Measurements from ENCODE around the gene FAM162A. TPM values are rescaled to one million over a fixed set of nuclear protein-coding genes. Genes with fewer than 3 reads are reported as not detected.
A peak's percentile ranks its signal among the peaks of the same experiment; 100 is the strongest.

The FAM162A gene, protein sequence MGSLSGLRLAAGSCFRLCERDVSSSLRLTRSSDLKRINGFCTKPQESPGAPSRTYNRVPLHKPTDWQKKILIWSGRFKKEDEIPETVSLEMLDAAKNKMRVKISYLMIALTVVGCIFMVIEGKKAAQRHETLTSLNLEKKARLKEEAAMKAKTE
- 32.7 and 46.6 TPM in 2 replicates for total RNA-seq (2014; rRNA removed; shearing (Covaris generic))
- 19.8 and 23.2 TPM in 2 replicates for polyA plus RNA-seq (2014; cell fraction: nucleus; rRNA removed)

GRCh38 chr3:122383771-122384697 lies at the start of gene FAM162A:
TSS of gene FAM162A (plus strand) at chr3:122384182. CDS start at chr3:122384266, 84 bp downstream.
- peak; percentile 86 for DNase-seq (ENCODE audit: extremely low read depth, low read depth)

DNA sequence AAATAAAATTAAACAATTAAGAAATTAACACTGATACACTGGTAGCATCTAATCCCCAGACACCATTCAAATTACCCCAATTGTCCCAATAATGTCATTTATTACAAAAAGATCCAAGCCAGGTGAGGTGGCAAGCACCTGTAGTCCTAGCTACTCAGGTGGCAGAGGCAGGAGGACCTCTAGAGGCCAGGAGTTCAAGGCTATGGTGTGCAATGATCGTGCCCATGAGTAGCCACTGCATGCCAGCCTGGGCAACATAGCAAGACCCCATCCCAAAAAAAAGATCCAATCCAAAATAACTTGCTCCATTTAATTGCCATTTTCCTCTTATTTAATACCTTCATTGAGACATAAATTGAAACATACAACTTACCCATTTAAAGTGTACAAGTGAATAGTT lies 41.2 kb upstream of the FAM162A start:
- DNase-seq (ENCODE audit: extremely low read depth, low read depth), result no peak

DNA sequence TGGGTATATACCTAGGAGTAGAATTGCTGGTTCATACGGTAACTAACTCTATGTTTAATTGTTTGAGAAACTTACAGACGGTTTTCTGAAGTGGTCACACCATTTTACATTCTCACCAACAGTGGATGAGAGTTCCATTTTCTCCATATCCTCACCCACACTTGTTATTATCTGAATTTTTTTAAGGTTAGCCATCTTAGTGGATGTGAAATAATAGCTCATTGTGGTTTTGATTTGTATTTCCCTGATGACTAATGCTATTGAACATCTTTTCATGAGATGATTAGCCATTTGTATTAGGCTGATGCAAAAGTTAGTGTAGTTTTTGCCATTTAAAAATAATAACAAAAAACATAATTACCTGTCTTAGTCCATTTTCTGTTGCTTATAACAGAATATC lies 40.3 kb upstream of the FAM162A start:
- DNase-seq (ENCODE audit: extremely low read depth, low read depth), result no peak

DNA sequence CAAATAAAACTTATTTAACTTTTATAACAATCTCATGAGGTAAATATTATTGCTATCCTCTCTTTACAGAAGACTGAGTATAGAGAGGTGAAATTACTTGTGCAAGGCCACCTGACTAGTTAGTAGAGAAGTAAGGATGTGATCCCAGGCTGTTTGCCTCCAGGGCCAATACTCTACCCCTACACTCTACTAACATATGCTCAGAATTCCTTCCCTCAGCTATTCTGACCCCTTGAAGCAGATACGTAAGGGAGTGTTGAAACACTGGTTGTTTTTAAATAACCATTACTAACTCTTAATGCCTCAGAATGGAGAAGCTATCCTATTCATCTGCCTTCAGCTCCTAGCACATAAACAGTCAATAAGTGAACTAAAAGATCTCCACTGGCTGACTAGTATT lies 34.8 kb upstream of the FAM162A start:
- DNase-seq (ENCODE audit: extremely low read depth, low read depth), result no peak

- no peak for DNase-seq (ENCODE audit: extremely low read depth, low read depth)
Observed at GRCh38 chr3:122350814-122351418, 33.1 kb upstream of the FAM162A start.

DNA sequence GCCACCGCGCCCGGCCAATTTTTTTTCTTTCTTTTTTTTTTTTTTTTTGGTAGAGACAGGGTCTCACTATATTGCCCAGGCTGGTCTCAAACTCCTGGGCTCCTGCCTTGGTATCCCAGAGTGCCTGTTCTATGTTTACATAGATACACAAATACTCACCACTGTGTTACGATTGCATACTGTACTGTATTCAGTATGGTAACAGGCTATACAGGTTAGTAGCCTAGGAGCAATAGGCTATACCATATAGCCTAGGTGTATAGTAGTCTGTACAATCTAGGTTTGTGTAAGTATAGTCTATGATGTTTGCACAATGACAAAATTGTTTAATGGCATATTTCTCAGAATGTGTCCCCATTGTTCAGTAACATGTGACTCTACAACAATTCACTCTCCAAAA lies 32.4 kb upstream of the FAM162A start:
- DNase-seq (ENCODE audit: extremely low read depth, low read depth), result no peak

DNA sequence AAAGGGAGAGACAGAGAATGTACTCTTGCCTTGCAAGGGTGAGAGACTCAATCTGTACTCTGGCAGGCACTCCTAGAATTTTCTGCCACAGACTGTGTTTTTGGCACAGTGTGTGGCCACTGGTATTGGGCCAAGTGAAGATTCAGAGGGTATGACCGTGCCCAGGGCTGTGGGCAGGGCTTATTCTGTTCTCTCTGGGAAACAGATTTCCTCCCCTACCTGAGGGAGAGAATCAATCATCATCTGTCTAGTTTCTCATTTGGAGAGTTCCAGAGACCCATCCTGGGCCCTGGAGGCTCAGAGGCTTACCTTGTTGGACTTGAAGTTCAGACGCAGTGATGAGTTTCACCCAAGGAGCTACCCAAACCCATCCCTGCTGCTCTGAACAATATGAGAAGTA lies 30.8 kb upstream of the FAM162A start:
- no peak for DNase-seq (ENCODE audit: extremely low read depth, low read depth)

- no peak for DNase-seq (ENCODE audit: extremely low read depth, low read depth)
Observed at GRCh38 chr3:122353893-122354401, 30.0 kb upstream of the FAM162A start.

DNA sequence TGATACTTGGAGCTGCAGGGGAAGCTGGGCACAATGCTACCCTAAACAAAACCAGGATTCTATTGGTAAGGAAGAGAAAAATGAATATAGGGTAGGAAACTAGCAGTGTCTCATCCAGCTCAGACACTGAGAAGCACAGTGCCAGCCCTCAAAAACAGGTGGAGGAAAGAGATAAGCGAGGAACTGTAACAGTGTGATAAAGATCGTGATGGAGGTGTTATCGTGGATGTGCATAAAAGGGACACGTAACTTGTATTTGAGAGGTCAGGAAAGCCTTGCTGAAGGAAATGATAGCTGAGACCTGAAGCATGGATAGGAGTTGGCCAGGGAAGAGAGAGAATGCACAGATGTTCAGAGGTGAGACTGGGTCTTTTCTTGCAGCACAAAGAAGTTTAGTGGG lies 28.4 kb upstream of the FAM162A start:
- DNase-seq (ENCODE audit: extremely low read depth, low read depth), result no peak

- peak; percentile 23 for DNase-seq (ENCODE audit: extremely low read depth, low read depth)
Observed at GRCh38 chr3:122356402-122356801, 27.6 kb upstream of the FAM162A start.

GRCh38 chr3:122357828-122358702 lies 25.9 kb upstream of the FAM162A start:
- DNase-seq (ENCODE audit: extremely low read depth, low read depth), result no peak

DNA sequence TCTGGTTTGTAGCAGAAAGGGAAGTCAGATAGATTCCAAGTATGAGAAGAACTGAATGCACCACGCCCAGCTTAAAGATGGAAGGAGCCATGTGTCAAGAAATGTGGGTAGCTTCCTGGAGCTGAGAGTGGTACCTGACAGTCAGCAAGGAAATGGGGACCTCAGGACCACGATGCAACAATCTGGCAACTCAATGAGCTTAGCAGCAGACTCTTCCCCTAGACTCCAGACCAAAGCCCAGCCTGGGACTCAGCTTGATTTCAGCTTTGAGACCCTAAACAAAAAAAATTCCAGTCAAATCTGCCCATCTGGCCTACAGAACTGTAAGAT lies 25.3 kb upstream of the FAM162A start:
- DNase-seq (ENCODE audit: extremely low read depth, low read depth), result no peak

DNA sequence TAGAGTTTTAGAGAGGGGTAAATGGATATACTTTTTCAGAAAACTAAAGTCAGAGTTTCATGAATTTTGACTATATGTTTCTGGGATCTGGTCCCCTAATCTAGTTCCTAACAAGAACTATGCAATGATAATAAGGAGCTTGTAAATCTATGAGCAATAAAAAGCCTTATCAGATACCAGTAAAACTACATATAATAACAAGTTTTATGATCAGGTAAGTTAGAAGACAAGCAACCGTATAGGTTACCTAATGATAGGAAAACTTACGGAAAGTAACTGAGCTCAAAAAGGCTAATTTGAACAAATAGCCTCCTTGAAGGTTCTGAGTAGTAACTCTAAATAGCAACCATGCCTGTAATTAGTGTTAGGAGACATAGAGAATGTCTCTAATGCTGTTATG lies 22.0 kb upstream of the FAM162A start:
- DNase-seq (ENCODE audit: extremely low read depth, low read depth), result no peak

GRCh38 chr3:122364490-122364889 lies 19.5 kb upstream of the FAM162A start:
- DNase-seq (ENCODE audit: extremely low read depth, low read depth), result no peak

DNA sequence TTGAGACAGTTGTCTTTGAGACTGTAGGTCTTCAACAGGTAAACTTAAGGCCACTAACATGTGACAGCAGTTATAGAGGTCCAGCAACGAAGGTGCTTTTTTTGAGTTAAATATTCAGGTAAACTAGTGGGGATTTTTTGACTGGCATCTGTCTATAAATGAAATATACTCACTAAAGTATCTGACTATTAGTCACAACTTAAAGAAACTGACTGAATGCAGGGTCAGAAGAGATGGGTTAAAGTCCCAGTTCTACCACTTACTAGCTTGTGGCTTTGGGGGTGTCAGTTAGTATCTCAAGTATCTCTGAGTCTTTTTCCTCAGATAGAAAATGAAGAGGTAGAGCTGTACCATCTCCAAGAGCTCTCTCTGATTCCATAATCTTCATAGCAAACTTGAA lies 18.9 kb upstream of the FAM162A start:
- no peak for DNase-seq (ENCODE audit: extremely low read depth, low read depth)

- peak; percentile 21 for DNase-seq (ENCODE audit: extremely low read depth, low read depth)
Observed at GRCh38 chr3:122365582-122366378, 18.2 kb upstream of the FAM162A start.

DNA sequence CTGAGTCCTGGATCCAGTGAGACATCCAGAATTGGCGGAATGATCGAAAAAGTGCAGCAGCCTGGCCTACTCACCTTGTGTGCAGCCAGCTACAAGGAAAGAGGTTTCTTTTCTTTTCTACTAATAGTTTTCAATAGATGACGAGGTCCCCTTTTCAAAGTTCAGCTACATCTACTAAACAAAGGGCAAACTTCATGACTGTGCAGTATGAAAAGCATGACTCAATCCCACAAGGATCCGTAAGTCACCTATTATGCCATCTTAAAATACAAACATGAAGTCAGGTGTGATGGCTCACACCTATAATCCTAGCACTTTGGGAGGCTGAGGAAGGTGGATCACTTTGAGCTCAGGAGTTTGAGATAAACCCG lies 17.6 kb upstream of the FAM162A start:
- no peak for DNase-seq (ENCODE audit: extremely low read depth, low read depth)

DNA sequence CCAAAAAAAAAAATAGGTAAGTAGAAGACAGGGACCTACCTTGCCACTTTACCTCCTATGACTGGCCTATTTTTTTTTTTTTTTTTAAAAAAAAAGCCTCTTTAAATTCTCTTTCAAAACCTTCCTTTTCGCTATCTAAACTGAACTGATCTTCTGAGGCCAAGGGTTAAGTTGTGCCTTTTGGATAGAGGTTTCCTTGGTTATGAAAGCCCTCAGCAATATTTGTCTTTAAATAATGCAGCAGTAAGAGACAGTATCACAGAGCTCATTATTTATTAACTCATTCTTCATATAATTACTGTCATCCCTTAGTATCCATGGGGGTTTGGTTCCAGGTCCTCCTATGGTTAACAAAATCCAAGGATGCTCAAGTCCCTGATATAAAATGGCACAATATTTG lies 9.9 kb upstream of the FAM162A start:
- no peak for DNase-seq (ENCODE audit: extremely low read depth, low read depth)

DNA sequence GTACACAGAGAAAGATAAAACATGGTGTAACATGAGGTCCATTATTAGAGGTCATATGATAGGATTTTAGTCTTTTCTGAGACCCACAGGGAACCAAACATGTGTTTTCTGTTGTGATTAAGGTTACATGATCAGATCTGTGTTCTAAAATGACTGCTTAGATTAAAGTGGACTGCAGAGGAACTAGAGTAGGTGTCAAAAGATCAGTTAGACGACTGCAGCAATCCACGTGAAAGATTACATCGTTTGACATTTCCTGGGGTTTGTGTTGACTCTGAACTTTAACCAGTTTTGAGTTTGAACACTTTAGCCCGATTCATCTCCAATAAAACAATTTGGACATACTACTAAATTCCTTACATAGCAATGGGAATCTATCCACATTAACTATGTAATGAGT lies 6.0 kb upstream of the FAM162A start:
- DNase-seq (ENCODE audit: extremely low read depth, low read depth), result no peak
